Epidermal melanocyte (primary cell): Measurements from ENCODE around the gene PSG11.
"Not testable (repeated sequence)": the region's sequence is repeated elsewhere in the genome, so short reads cannot be mapped to it uniquely, and the experiment has no call there.

Source experiments
- DNase-seq: peaks from one replicate; pipeline ENCODE4 v3.0.0; 2011; ENCODE audit warnings: low spot score; ENCODE audit not compliant: insufficient read length

The PSG11 gene

GRCh38 chr19:43026369-43026768 lies at the start of gene PSG11:
Gene PSG11, minus strand, starts transcription at chr19:43026469. Its CDS starts 97 bp downstream, at chr19:43026372.
- DNase-seq = not testable (repeated sequence)

- DNase-seq = not testable (repeated sequence)
Measured at GRCh38 chr19:43062418-43062817, 36.1 kb upstream of the PSG11 start.

- DNase-seq = not testable (repeated sequence)
Measured at GRCh38 chr19:43061326-43061725, 35.1 kb upstream of the PSG11 start.

GRCh38 chr19:43060254-43060653 lies 34.0 kb upstream of the PSG11 start:
- not testable (repeated sequence) for DNase-seq

GRCh38 chr19:43059482-43059881 lies 33.2 kb upstream of the PSG11 start:
- not testable (repeated sequence) for DNase-seq

GRCh38 chr19:43058440-43058839 lies 32.2 kb upstream of the PSG11 start:
- DNase-seq = not testable (repeated sequence)

- DNase-seq = not testable (repeated sequence)
Measured at GRCh38 chr19:43047966-43048365, 21.7 kb upstream of the PSG11 start.

- not testable (repeated sequence) for DNase-seq
Measured at GRCh38 chr19:43046578-43046977, 20.3 kb upstream of the PSG11 start.

- not testable (repeated sequence) for DNase-seq
Measured at GRCh38 chr19:43043492-43044180, 17.4 kb upstream of the PSG11 start.

GRCh38 chr19:43031645-43032044 lies 5.4 kb upstream of the PSG11 start:
- DNase-seq = not testable (repeated sequence)

- DNase-seq = no peak
Measured at GRCh38 chr19:43028866-43029265, 2.6 kb upstream of the PSG11 start.

- DNase-seq = not testable (repeated sequence)
Measured at GRCh38 chr19:43027985-43028384, 1.7 kb upstream of the PSG11 start.

GRCh38 chr19:43027061-43027460 lies 792 bp upstream of the PSG11 start:
- DNase-seq = not testable (repeated sequence)

- not testable (repeated sequence) for DNase-seq
Measured at GRCh38 chr19:43022098-43022497, 4.2 kb downstream of the PSG11 start.

GRCh38 chr19:43021629-43022028 lies 4.6 kb downstream of the PSG11 start:
- DNase-seq = not testable (repeated sequence)

- DNase-seq = not testable (repeated sequence)
Measured at GRCh38 chr19:43019588-43019987, 6.7 kb downstream of the PSG11 start.

- not testable (repeated sequence) for DNase-seq
Measured at GRCh38 chr19:43005841-43006240, 20.4 kb downstream of the PSG11 start.

- not testable (repeated sequence) for DNase-seq
Measured at GRCh38 chr19:43004846-43005245, 21.4 kb downstream of the PSG11 start.

- not testable (repeated sequence) for DNase-seq
Measured at GRCh38 chr19:43003634-43004033, 22.6 kb downstream of the PSG11 start.

GRCh38 chr19:43002948-43003347 lies 23.3 kb downstream of the PSG11 start:
- not testable (repeated sequence) for DNase-seq

GRCh38 chr19:42996161-42996560 lies 30.1 kb downstream of the PSG11 start:
- not testable (repeated sequence) for DNase-seq

- DNase-seq = not testable (repeated sequence)
Measured at GRCh38 chr19:42992029-42992604, 34.2 kb downstream of the PSG11 start.

GRCh38 chr19:42989851-42990250 lies 36.4 kb downstream of the PSG11 start:
- no peak for DNase-seq
